Bronchus fibroblast of lung (primary cell): ENCODE data around the gene OR10G6. TPM values are rescaled to one million over a fixed set of nuclear protein-coding genes. Genes with fewer than 3 reads are reported as not detected.

Experiments used
- total RNA-seq: library from RNA; depleted of rRNA; stranded (reverse); fragments of >200 nt; gene quantifications from 2 replicates; pipeline ENCODE4 v1.2.3, GENCODE V29; 2015

The OR10G6 gene
- not detected in 2 replicates for total RNA-seq

GRCh38 chr11:123995119-123995518 lies at the start of gene OR10G6:
TSS of gene OR10G6 (minus strand) at chr11:123995161. CDS start at chr11:123995161, 0 bp downstream.

GRCh38 chr11:124041254-124041653 lies 46.3 kb upstream of the OR10G6 start, which contains the start of gene OR10G7:
TSS of gene OR10G7 (minus strand) at chr11:124041325. CDS start at chr11:124039001, 2,324 bp downstream.

GRCh38 chr11:124026498-124026897 lies 31.5 kb upstream of the OR10G6 start, which contains the start of gene OR10G8:
TSS of gene OR10G8 (plus strand) at chr11:124026798. CDS start at chr11:124029623, 2,825 bp downstream.

GRCh38 chr11:124012697-124013096 lies 17.7 kb upstream of the OR10G6 start, which contains the start of gene OR10G4:
TSS of gene OR10G4 (plus strand) at chr11:124012997. CDS start at chr11:124015575, 2,578 bp downstream.

GRCh38 chr11:123977731-123978347 lies 17.1 kb downstream of the OR10G6 start, which contains the start of gene OR10S1:
TSS of gene OR10S1 (minus strand) at chr11:123977781. CDS start at chr11:123977664, 117 bp downstream.

Other genes with a start within 250 kb of the OR10G6 start
- gene OR6X1, start 240.6 kb downstream of the OR10G6 start, total RNA-seq: not detected in 2 replicates
- gene OR6M1, start 188.8 kb downstream of the OR10G6 start, total RNA-seq: not detected in 2 replicates
- gene TMEM225, start 109.5 kb downstream of the OR10G6 start, total RNA-seq: not detected in 2 replicates
- gene OR8D4, start 93.0 kb downstream of the OR10G6 start, total RNA-seq: not detected in 2 replicates
- not detected in 2 replicates for gene OR4D5, start 55.5 kb downstream of the OR10G6 start, total RNA-seq
- gene OR6T1, start 51.3 kb downstream of the OR10G6 start, total RNA-seq: not detected in 2 replicates
- gene OR10S1, start 17.4 kb downstream of the OR10G6 start, total RNA-seq: not detected in 2 replicates
- not detected in 2 replicates for gene OR10G4, start 17.8 kb upstream of the OR10G6 start, total RNA-seq
- not detected in 2 replicates for gene OR10G9, start 27.9 kb upstream of the OR10G6 start, total RNA-seq
- gene OR10G8, start 31.6 kb upstream of the OR10G6 start, total RNA-seq: not detected in 2 replicates
- gene OR10G7, start 46.2 kb upstream of the OR10G6 start, total RNA-seq: not detected in 2 replicates
- gene VWA5A, start 120.3 kb upstream of the OR10G6 start, total RNA-seq: 21.0 and 23.5 TPM in 2 replicates
- not detected in 2 replicates for gene OR10D3, start 188.2 kb upstream of the OR10G6 start, total RNA-seq
- not detected in 2 replicates for gene OR8G1, start 245.9 kb upstream of the OR10G6 start, total RNA-seq